Breast epithelium (tissue), 4 donors: ENCODE results near the gene KLB. TPM values are rescaled to one million over a fixed set of nuclear protein-coding genes. Genes with fewer than 3 reads are reported as not detected.

Experiments used
- DNase-seq, 2 donors: peaks; one replicate each; pipeline ENCODE4 v3.0.0-alpha.2; 2019; ENCODE audit warnings: low spot score in 2 of 2
- H3K27ac ChIP-seq, 2 donors: fragments of 200-600 bp; sonication (generic) in 1 of 2; one replicate each; pipeline ENCODE4 v1.5.1; 2016 to 2019; ENCODE audit warnings: mild to moderate bottlenecking in 1 of 2
- H3K27me3 ChIP-seq, 2 donors: fragments of 200-600 bp; sonication (generic) in 1 of 2; one replicate each; pipeline versions ENCODE4 v1.5.1 to v1.6.0; 2017 to 2019; ENCODE audit warnings: control low read depth in 1 of 2, mild to moderate bottlenecking in 1 of 2
- H3K36me3 ChIP-seq: fragments of 200-600 bp; one replicate; pipeline ENCODE4 v1.5.1; 2019
- H3K4me1 ChIP-seq, 2 donors: fragments of 200-600 bp; sonication (generic); one replicate each; pipeline ENCODE4 v1.5.1; 2016 to 2019; ENCODE audit warnings: control low read depth in 1 of 2
- H3K4me3 ChIP-seq, 3 donors: fragments of 200-600 bp; sonication (generic); 1 replicate in 2 of 3; 2 replicates in 1 of 3; pipeline ENCODE4 v1.5.1; 2016 to 2019; ENCODE audit warnings: mild to moderate bottlenecking in 3 of 3, moderate library complexity in 2 of 3
- H3K9me3 ChIP-seq, 2 donors: fragments of 200-600 bp; sonication (generic) in 1 of 2; one replicate each; pipeline ENCODE4 v1.5.1; 2016 to 2019; ENCODE audit warnings: control low read depth in 1 of 2
- CTCF ChIP-seq, 3 donors: fragments of 450-650 bp; IDR thresholded peaks; one replicate each; pipeline ENCODE4 v1.5.1; 2016 to 2017; ENCODE audit warnings: antibody characterized with exemption in 3 of 3, mild to moderate bottlenecking in 3 of 3, moderate library complexity in 3 of 3
- POLR2A ChIP-seq: fragments of 450-650 bp; IDR thresholded peaks from one replicate; pipeline ENCODE4 v1.6.1; 2016; ENCODE audit warnings: antibody characterized with exemption, mild to moderate bottlenecking, moderate library complexity
- POLR2AphosphoS5 ChIP-seq, 3 donors: sonication (generic); formaldehyde crosslinking; IDR thresholded peaks; one replicate each; pipeline ENCODE4 v1.6.1; 2017; ENCODE audit warnings: antibody characterized with exemption in 3 of 3
- intact Hi-C: fragments of 100-400 bp; cut with DNase I; formaldehyde crosslinking; loops from one replicate; pipeline ENCODE4 v1.15.1; 2023; ENCODE audit warnings: low total_unique reads
- total RNA-seq, 3 donors: library from RNA; depleted of rRNA; stranded (reverse); fragments of >200 nt; gene quantifications; one replicate each; pipeline ENCODE4 v1.1.0, GENCODE V29; 2016

Gene KLB
- total RNA-seq, 3 donors from 2014 or later, result 2.0 to 23.2 (median 4.6) TPM

DNA sequence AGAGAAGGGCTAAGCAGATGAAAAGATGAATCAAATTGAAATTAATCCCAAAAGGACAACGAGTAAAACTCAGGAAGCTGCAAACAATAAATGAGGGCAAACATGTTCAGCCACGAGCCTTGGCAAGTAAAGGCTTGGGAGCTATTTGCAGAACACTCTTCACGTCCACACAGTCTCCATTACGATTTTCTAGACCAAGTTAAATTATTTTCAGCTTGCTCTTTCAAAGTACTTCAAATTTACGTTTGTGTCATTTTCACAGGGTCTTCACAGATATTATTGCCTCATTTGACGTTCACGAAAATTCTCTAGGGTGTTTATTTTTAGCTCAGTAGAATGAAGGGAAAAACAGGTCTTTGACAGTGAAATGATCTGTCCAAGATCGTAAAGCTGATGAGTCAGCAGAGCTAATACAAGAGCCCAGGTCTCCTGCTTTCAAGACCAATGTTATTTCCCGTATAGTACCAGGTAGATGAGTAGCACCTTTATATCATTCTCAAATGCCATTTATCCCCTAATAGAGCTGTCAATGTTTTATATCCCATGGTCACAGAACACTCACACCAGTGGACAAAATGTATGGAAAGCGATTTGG lies 20.9 kb downstream of the KLB start:
- no peaks in the 10 kb centered on the region for H3K27me3 ChIP-seq
- H3K36me3 ChIP-seq, result no peaks in the 10 kb centered on the region
- H3K4me3 ChIP-seq, result no peak overlapping the region
- no peak for DNase-seq
- TF ChIP-seq CTCF (IDR thresholded peaks at IDR 0.05), result no peak
- no peak for TF ChIP-seq POLR2AphosphoS5 (IDR thresholded peaks at IDR 0.05)
- no peak for TF ChIP-seq POLR2A
- no peaks in the 10 kb centered on the region for H3K4me1 ChIP-seq
- H3K27ac ChIP-seq, result no peak overlapping the region
- no peaks in the 10 kb centered on the region for H3K9me3 ChIP-seq
- intact Hi-C loops, result no loop called here

DNA sequence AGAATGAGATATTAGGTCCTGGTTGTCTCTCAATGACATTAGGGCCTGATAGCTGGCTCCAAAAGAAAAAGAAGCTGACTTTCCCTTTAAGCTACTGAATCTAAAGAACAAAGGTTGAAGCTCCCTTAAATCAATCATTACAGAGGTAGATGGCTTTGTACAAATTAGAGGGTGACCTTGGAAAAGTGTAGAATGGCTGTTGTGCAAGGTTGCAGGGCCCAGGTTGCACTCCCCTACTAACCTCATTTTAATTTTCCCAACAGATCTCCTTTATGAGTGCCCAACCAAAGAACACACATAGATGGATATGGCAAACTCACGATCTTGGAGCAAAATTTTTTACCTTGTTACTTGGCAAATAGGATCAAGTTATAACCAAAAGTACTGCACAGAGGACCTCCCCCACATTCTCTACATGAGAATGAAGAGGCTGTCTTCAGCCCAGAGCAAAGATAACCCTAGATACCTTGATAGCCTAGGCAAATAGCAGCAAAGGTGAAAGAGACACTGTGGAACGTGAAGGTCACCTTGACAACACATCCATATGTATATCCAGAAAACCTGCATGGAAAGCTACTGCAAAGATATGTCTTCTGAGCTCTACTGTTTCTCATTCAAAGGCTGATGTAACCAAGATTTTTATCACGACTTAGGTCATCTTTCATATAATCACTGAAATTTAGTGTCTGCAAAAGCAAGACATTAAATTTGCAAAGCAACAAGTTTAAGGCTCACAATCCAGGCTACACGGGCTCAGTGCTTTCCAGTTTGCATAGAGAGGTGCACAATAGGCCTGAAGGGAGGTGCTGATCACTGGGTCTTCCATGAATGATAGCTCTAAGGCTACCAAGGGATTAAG lies 23.0 kb downstream of the KLB start:
- DNase-seq, result no peak

DNA sequence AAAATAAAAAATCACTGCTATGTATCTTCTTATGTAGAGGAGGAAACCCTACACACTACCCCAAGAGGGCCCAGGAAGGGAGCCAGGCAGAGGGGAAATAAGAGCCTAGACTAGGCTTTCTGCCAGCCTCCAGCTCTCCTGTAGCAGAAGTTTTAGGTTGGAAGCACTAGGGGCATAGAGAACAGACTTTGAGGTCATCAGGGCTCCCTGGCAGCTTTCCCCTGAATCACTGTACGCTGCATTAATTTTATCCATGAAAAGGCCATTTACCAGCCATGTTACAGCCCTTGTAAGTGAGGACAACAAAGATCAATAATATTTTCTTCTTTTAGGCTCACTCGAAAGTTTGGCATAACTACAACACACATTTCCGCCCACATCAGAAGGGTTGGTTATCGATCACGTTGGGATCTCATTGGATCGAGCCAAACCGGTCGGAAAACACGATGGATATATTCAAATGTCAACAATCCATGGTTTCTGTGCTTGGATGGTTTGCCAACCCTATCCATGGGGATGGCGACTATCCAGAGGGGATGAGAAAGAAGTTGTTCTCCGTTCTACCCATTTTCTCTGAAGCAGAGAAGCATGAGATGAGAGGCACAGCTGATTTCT lies 27.3 kb downstream of the KLB start:
- TF ChIP-seq POLR2A, result no peak
- no peak for TF ChIP-seq POLR2AphosphoS5 (IDR thresholded peaks at IDR 0.05)
- TF ChIP-seq CTCF (IDR thresholded peaks at IDR 0.05), result no peak

More for the DNA sequence above, 23.0 kb downstream of the KLB start:
- TF ChIP-seq POLR2A (no peak), CTCF (IDR thresholded peaks at IDR 0.05) (no peak), POLR2AphosphoS5 (IDR thresholded peaks at IDR 0.05) (no peak)
- intact Hi-C loops, result no loop called here
- H3K4me3 ChIP-seq, result no peak overlapping the region
- H3K27ac ChIP-seq, result no peak overlapping the region
- H3K9me3 ChIP-seq, result no peaks in the 10 kb centered on the region
- H3K4me1 ChIP-seq, result no peaks in the 10 kb centered on the region
- H3K27me3 ChIP-seq, result no peaks in the 10 kb centered on the region
- no peaks in the 10 kb centered on the region for H3K36me3 ChIP-seq

DNA sequence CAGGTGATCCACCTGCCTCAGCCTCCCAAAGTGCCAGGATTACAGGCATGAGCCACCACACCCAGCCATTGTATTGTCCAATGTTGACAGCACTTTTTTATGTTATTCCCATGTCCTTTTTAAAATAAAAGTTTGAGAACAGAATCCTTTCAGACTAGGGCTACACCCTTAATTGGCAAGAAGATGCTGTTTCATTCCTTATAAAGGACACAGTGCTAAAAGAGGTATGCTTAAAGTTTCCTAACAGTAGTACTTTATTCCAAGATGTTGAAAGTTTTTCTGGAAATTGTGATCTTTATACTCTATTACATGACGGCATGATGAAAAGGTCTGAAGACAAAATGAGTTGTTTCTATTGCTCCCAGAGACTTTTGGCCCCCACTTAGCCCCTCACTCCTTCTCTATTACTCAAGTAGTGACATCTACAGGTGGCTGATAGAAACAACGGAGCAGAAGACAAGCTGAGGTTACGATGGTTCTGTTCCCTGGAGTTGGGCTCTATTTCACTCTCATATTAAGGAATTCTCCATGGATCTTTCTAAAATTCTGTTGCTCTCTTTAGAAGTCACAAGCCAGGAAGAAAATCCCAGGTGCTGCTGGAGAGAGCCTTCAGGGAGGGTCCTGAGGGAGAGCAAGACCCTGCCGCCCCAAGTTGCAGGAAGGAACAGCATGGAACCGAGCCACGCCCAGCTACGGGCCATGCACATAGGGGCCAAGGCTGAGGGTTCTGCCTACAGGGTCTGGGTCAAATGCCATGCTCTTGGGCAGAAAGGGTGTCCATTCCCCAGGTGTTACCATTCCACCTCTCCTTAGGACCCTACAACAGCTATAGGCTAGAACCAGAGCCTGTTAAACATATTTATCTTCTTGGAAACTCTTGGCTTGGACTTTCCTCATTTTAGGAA lies 29.2 kb downstream of the KLB start:
- Histone ChIP-seq H3K27ac (no peak overlapping the region), H3K36me3 (no peaks in the 10 kb centered on the region), H3K4me3 (no peak overlapping the region), H3K27me3 (no peaks in the 10 kb centered on the region), H3K4me1 (no peaks in the 10 kb centered on the region), H3K9me3 (no peaks in the 10 kb centered on the region)
- intact Hi-C loops, result no loop called here
- DNase-seq, result no peak
- TF ChIP-seq POLR2A, result no peak
- TF ChIP-seq POLR2AphosphoS5 (IDR thresholded peaks at IDR 0.05), result no peak
- TF ChIP-seq CTCF (IDR thresholded peaks at IDR 0.05), result no peak

More for the DNA sequence above, 27.3 kb downstream of the KLB start:
- no peak overlapping the region for H3K4me3 ChIP-seq
- no peaks in the 10 kb centered on the region for H3K4me1 ChIP-seq
- no peaks in the 10 kb centered on the region for H3K9me3 ChIP-seq
- no peak for DNase-seq
- no peaks in the 10 kb centered on the region for H3K36me3 ChIP-seq
- H3K27me3 ChIP-seq, result no peaks in the 10 kb centered on the region
- H3K27ac ChIP-seq, result no peak overlapping the region
- intact Hi-C loops, result no loop called here
